ENCODE data around the gene NARS2. TPM values are rescaled to one million over a fixed set of nuclear protein-coding genes. Genes with fewer than 3 reads are reported as not detected.
A peak's percentile ranks its signal among the peaks of the same experiment; 100 is the strongest.

Gene NARS2
- total and polyA plus RNA-seq, 9 of the 15 experiments (the other 6 are each of a cell fraction or from before 2014, with no cell fraction given), result 26.8 to 48.0 (median 34.2) TPM

- TF ChIP-seq HOXB6 (CRISPR knock-in tag; IDR thresholded peaks at IDR 0.05; ENCODE audit: borderline replicate concordance) (no peak), ATF3 (IDR thresholded peaks at IDR 0.05) (peak; percentile 92), ATF3 (CRISPR knock-in tag; conservative IDR thresholded peaks at IDR 0.05) (peak; percentile 78; the same call in 1 of the 2 replicates), HNRNPK (IDR thresholded peaks at IDR 0.05; ENCODE audit: low read depth, low read length, poor library complexity, severe bottlenecking) (peak; percentile 16), ZNF592 (IDR thresholded peaks at IDR 0.05) (peak; percentile 12; the same call in 1 of the 2 replicates), ZNF407 (IDR thresholded peaks at IDR 0.05; ENCODE audit: low read depth) (no peak), DPF2 (IDR thresholded peaks at IDR 0.05) (peak; percentile 68; the same call in 1 of the 2 replicates), VEZF1 (CRISPR knock-in tag; IDR thresholded peaks at IDR 0.05) (no peak), DNMT1 (IDR thresholded peaks at IDR 0.05) (no peak), ZNF584 (CRISPR knock-in tag; IDR thresholded peaks at IDR 0.05; ENCODE audit: low read depth) (0 out of 2 replicates have a peak, but pooled peaks have one; percentile 18), ZNF586 (CRISPR knock-in tag; conservative IDR thresholded peaks at IDR 0.05) (no peak)
Measured at GRCh38 chr11:78416285-78417174, 158.1 kb downstream of the NARS2 start (continued).

Measured in K562 (cell line).